A549 (cell line): ENCODE measurements around the gene DNMT3A.

Experiments used
- CTCF ChIP-seq: fragments of >200 bp; sonication (Bioruptor Twin); formaldehyde crosslinking; IDR thresholded peaks from 3 replicates; pipeline ENCODE4 v1.5.1; 2016
- FOSL2 ChIP-seq, 2 experiments: fragments of 450-650 bp in 1 of 2; fragments of >200 bp in 1 of 2; sonication (Bioruptor Twin) in 1 of 2; formaldehyde crosslinking; IDR thresholded peaks; 2 replicates each; pipeline versions ENCODE4 v1.5.0 to v1.6.1; 2016 to 2020; ENCODE audit warnings: mild to moderate bottlenecking in 1 of 2, moderate library complexity in 1 of 2
- HDAC2 ChIP-seq: fragments of 200-600 bp; sonication (generic); IDR thresholded peaks from 2 replicates; pipeline ENCODE4 v1.6.1; 2016
- POLR2A ChIP-seq: IDR thresholded peaks from 2 replicates; pipeline ENCODE4 v1.6.1; 2012; ENCODE audit warnings: mild to moderate bottlenecking, low read length
- SMC3 ChIP-seq: fragments of >200 bp; sonication (Bioruptor Twin); formaldehyde crosslinking; IDR thresholded peaks from 3 replicates; pipeline ENCODE4 v1.6.1; 2018; ENCODE audit warnings: inconsistent platforms
- ZFP36 ChIP-seq: fragments of 450-650 bp; IDR thresholded peaks from 2 replicates; pipeline ENCODE4 v1.6.1; 2014; ENCODE audit warnings: borderline replicate concordance; ENCODE audit not compliant: partially characterized antibody

GRCh38 chr2:25256488-25256875 is 85.2 kb downstream of the DNMT3A start:
- TF ChIP-seq POLR2A (no peak), CTCF (no peak), HDAC2 (no peak), ZFP36 (no peak), SMC3 (no peak), FOSL2 (IDR thresholded peaks at IDR 0.05) (no peak), FOSL2 (CRISPR knock-in tag; IDR thresholded peaks at IDR 0.05) (no peak)
